Stimulated activated CD8-positive, alpha-beta memory T cell treated with anti-CD3 and anti-CD28 coated beads, Interleukin-4, amount 100 ng/mL, for 1 hour (primary cell): ENCODE results near the gene FHDC1.
"Not testable (repeated sequence)": the region's sequence is repeated elsewhere in the genome, so short reads cannot be mapped to it uniquely, and the experiment has no call there.

Source experiments
- DNase-seq, 2 donors: peaks; one replicate each; pipeline ENCODE4 v3.0.0-alpha.2; 2020; ENCODE audit warnings: low read depth in 2 of 2, low spot score in 1 of 2

The FHDC1 gene

GRCh38 chr4:152935631-152936445 lies at the start of gene FHDC1:
FHDC1 (plus strand) TSS chr4:152936323; CDS start chr4:152943058, 6,735 bp downstream.
- DNase-seq, result no peak

- no peak for DNase-seq
Measured at GRCh38 chr4:152887981-152888380, 48.1 kb upstream of the FHDC1 start.

GRCh38 chr4:152892974-152893373 lies 43.1 kb upstream of the FHDC1 start:
- no peak for DNase-seq

- no peak for DNase-seq
Measured at GRCh38 chr4:152894673-152895072, 41.5 kb upstream of the FHDC1 start.

- DNase-seq, result no peak
Measured at GRCh38 chr4:152896811-152897210, 39.3 kb upstream of the FHDC1 start.

GRCh38 chr4:152898133-152898532 lies 38.0 kb upstream of the FHDC1 start:
- DNase-seq, result not testable (repeated sequence)

- DNase-seq, result no peak
Measured at GRCh38 chr4:152898606-152899005, 37.5 kb upstream of the FHDC1 start.

GRCh38 chr4:152900395-152900794 lies 35.7 kb upstream of the FHDC1 start:
- no peak for DNase-seq

GRCh38 chr4:152901205-152901604 lies 34.9 kb upstream of the FHDC1 start:
- no peak for DNase-seq

GRCh38 chr4:152903658-152904057 lies 32.5 kb upstream of the FHDC1 start:
- DNase-seq, result no peak

- no peak for DNase-seq
Measured at GRCh38 chr4:152909901-152910300, 26.2 kb upstream of the FHDC1 start.

GRCh38 chr4:152910521-152910920 lies 25.6 kb upstream of the FHDC1 start:
- no peak for DNase-seq

- DNase-seq, result no peak
Measured at GRCh38 chr4:152917543-152918395, 18.4 kb upstream of the FHDC1 start.

GRCh38 chr4:152919826-152920225 lies 16.3 kb upstream of the FHDC1 start:
- no peak for DNase-seq

GRCh38 chr4:152920768-152921167 lies 15.4 kb upstream of the FHDC1 start:
- DNase-seq, result no peak

- DNase-seq, result no peak
Measured at GRCh38 chr4:152921284-152921683, 14.8 kb upstream of the FHDC1 start.

GRCh38 chr4:152925851-152926250 lies 10.3 kb upstream of the FHDC1 start:
- DNase-seq, result no peak

GRCh38 chr4:152926959-152927358 lies 9.2 kb upstream of the FHDC1 start:
- no peak for DNase-seq

GRCh38 chr4:152927737-152928136 lies 8.4 kb upstream of the FHDC1 start:
- no peak for DNase-seq

GRCh38 chr4:152928286-152928685 lies 7.8 kb upstream of the FHDC1 start:
- no peak for DNase-seq

GRCh38 chr4:152929888-152930287 lies 6.2 kb upstream of the FHDC1 start:
- no peak for DNase-seq

- no peak for DNase-seq
Measured at GRCh38 chr4:152935143-152935542, 980 bp upstream of the FHDC1 start.
